HFFc6 (cell line): Measurements from ENCODE around the gene RGP1. TPM values are rescaled to one million over a fixed set of nuclear protein-coding genes. Genes with fewer than 3 reads are reported as not detected.

Experiments used
- DNase-seq: peaks from one replicate; pipeline ENCODE4 v3.0.0-alpha.2; 2018
- H3K27ac Mint-ChIP-seq: 2 replicates; pipeline ENCODE4 v1.8.0; 2020; ENCODE audit warnings: mild to moderate bottlenecking, mixed read lengths
- H3K27me3 Mint-ChIP-seq: 2 replicates; pipeline ENCODE4 v1.8.0; 2021; ENCODE audit warnings: mild to moderate bottlenecking, moderate library complexity, mixed read lengths; ENCODE audit not compliant: insufficient read depth
- H3K36me3 Mint-ChIP-seq: 2 replicates; pipeline ENCODE4 v1.8.0; 2021; ENCODE audit warnings: low read depth, mixed read lengths
- H3K4me1 Mint-ChIP-seq: 2 replicates; pipeline ENCODE4 v1.8.0; 2020; ENCODE audit warnings: low read depth, mixed read lengths
- H3K4me3 Mint-ChIP-seq: 2 replicates; pipeline ENCODE4 v1.8.0; 2020; ENCODE audit warnings: mild to moderate bottlenecking, moderate library complexity, mixed read lengths
- H3K9me3 Mint-ChIP-seq: 2 replicates; pipeline ENCODE4 v1.8.0; 2020; ENCODE audit warnings: mild to moderate bottlenecking, mixed read lengths
- CTCF ChIP-seq: fragments of 200-600 bp; sonication (generic); IDR thresholded peaks from 2 replicates; pipeline ENCODE4 v1.5.0; 2021; ENCODE audit warnings: antibody characterized with exemption, mild to moderate bottlenecking
- total RNA-seq, 6 experiments: library from RNA; stranded (reverse); fragmentation: NEBNext Ultra II Directional; extraction: Animal tissue kit (Norgen Biotek cat#: 25700); gene quantifications; 2 replicates in 1 of 6; 3 replicates in 5 of 6; pipeline ENCODE4 v1.2.3, GENCODE V29; 2021

RGP1 gene
- total RNA-seq, 6 experiments from 2014 or later, result 27.6 to 35.1 (median 30.9) TPM

GRCh38 chr9:35723908-35724307 lies 25.2 kb upstream of the RGP1 start:
- no peaks in the 10 kb centered on the region for H3K9me3 Mint-ChIP-seq
- peak overlapping the region; percentile 20 for H3K27ac Mint-ChIP-seq
- peaks cover 2% of the 10 kb centered on the region for H3K27me3 Mint-ChIP-seq
- TF ChIP-seq CTCF, result no peak
- H3K36me3 Mint-ChIP-seq, result peaks cover 53% of the 10 kb centered on the region
- H3K4me1 Mint-ChIP-seq, result peaks cover 39% of the 10 kb centered on the region
- no peak overlapping the region for H3K4me3 Mint-ChIP-seq
- no peak for DNase-seq

GRCh38 chr9:35725362-35725761 lies 23.7 kb upstream of the RGP1 start:
- Mint-ChIP-seq H3K36me3 (peaks cover 45% of the 10 kb centered on the region), H3K4me3 (no peak overlapping the region), H3K9me3 (no peaks in the 10 kb centered on the region), H3K27me3 (no peaks in the 10 kb centered on the region; the same call in 1 of the 2 replicates), H3K27ac (peak overlapping the region; percentile 73; the same call in 1 of the 2 replicates), H3K4me1 (peaks cover 28% of the 10 kb centered on the region)
- no peak for DNase-seq
- no peak; the same call in 1 of the 2 replicates for TF ChIP-seq CTCF

GRCh38 chr9:35726931-35727330 lies 22.2 kb upstream of the RGP1 start:
- peaks cover 22% of the 10 kb centered on the region for H3K4me1 Mint-ChIP-seq
- peaks cover 50% of the 10 kb centered on the region for H3K36me3 Mint-ChIP-seq
- H3K27me3 Mint-ChIP-seq, result peaks cover 8% of the 10 kb centered on the region
- no peaks in the 10 kb centered on the region for H3K9me3 Mint-ChIP-seq
- peak; percentile 63 for DNase-seq
- H3K4me3 Mint-ChIP-seq, result no peak overlapping the region
- peak; percentile 43; the same call in 1 of the 2 replicates for TF ChIP-seq CTCF
- H3K27ac Mint-ChIP-seq, result no peak overlapping the region

- TF ChIP-seq CTCF, result no peak
- Mint-ChIP-seq H3K9me3 (no peaks in the 10 kb centered on the region), H3K4me1 (peaks cover 16% of the 10 kb centered on the region), H3K36me3 (peaks cover 43% of the 10 kb centered on the region), H3K27me3 (peaks cover 8% of the 10 kb centered on the region), H3K27ac (no peak overlapping the region), H3K4me3 (no peak overlapping the region)
- no peak for DNase-seq
Measured at GRCh38 chr9:35727676-35728040, 21.4 kb upstream of the RGP1 start.

- Mint-ChIP-seq H3K27me3 (peaks cover 8% of the 10 kb centered on the region), H3K9me3 (no peaks in the 10 kb centered on the region), H3K27ac (no peak overlapping the region), H3K4me1 (peaks cover 18% of the 10 kb centered on the region), H3K36me3 (peaks cover 40% of the 10 kb centered on the region), H3K4me3 (no peak overlapping the region)
- peak; percentile 90 for DNase-seq
- TF ChIP-seq CTCF, result no peak
Measured at GRCh38 chr9:35728041-35728971, 20.8 kb upstream of the RGP1 start.
